Caco-2 (cell line): ENCODE results near the gene PMP22. TPM values are rescaled to one million over a fixed set of nuclear protein-coding genes. Genes with fewer than 3 reads are reported as not detected.

Experiments used
- BruUV-seq: library from RNA; stranded (reverse); fragments of 400-500 nt; replicated peaks from 2 replicates; lab custom pipeline; 2021; lab: Mats Ljungman, UMichigan
- CTCF ChIA-PET: fragments of 300-600 bp; sonication (Branson Sonifier 250); formaldehyde crosslinking; loops from one replicate; lab custom pipeline; 2022; ENCODE audit warnings: antibody characterized with exemption; lab: Charles Lee
- POLR2A ChIA-PET: fragments of 300-600 bp; sonication (Branson Sonifier 250); formaldehyde crosslinking; loops from one replicate; lab custom pipeline; 2022; ENCODE audit warnings: antibody characterized with exemption; lab: Charles Lee
- DNase-seq, 2 experiments: peaks; one replicate each; pipeline versions ENCODE4 v3.0.0 to v3.0.0-alpha.2; 2020 to 2022
- H3K27me3 ChIP-seq: replicated peaks from 2 replicates; pipeline ENCODE4 v1.6.0; 2011; ENCODE audit warnings: low read length; ENCODE audit not compliant: control insufficient read depth, insufficient read depth
- H3K36me3 ChIP-seq: 2 replicates; pipeline ENCODE4 v1.5.1; 2011; ENCODE audit warnings: low read length; ENCODE audit not compliant: control insufficient read depth, insufficient read depth
- H3K4me1 ChIP-seq: fragments of 250-450 bp; sonication (Bioruptor Pico); 2 replicates; pipeline ENCODE4 v1.5.1; 2020; ENCODE audit warnings: mild to moderate bottlenecking
- H3K4me3 ChIP-seq: 2 replicates; pipeline ENCODE4 v1.5.1; 2011; ENCODE audit warnings: low read depth, mild to moderate bottlenecking, control low read depth, low read length
- H3K9me3 ChIP-seq: fragments of 250-450 bp; sonication (Bioruptor Pico); 2 replicates; pipeline ENCODE4 v1.5.1; 2020; ENCODE audit warnings: mild to moderate bottlenecking, moderate library complexity
- H3K27ac Mint-ChIP-seq: one replicate; pipeline ENCODE4 v1.8.0; 2022; ENCODE audit warnings: mixed read lengths; ENCODE audit not compliant: unreplicated experiment
- H3K27me3 Mint-ChIP-seq: one replicate; pipeline ENCODE4 v1.8.0; 2022; ENCODE audit warnings: mixed read lengths; ENCODE audit not compliant: insufficient read depth, unreplicated experiment
- H3K36me3 Mint-ChIP-seq: one replicate; pipeline ENCODE4 v1.8.0; 2022; ENCODE audit warnings: mild to moderate bottlenecking, mixed read lengths; ENCODE audit not compliant: insufficient read depth, unreplicated experiment
- H3K4me1 Mint-ChIP-seq: one replicate; pipeline ENCODE4 v1.8.0; 2022; ENCODE audit warnings: low read depth, mixed read lengths; ENCODE audit not compliant: unreplicated experiment
- H3K4me3 Mint-ChIP-seq: one replicate; pipeline ENCODE4 v1.8.0; 2022; ENCODE audit warnings: mild to moderate bottlenecking, moderate library complexity, mixed read lengths; ENCODE audit not compliant: unreplicated experiment
- H3K9me3 Mint-ChIP-seq: one replicate; pipeline ENCODE4 v1.8.0; 2022; ENCODE audit warnings: mixed read lengths; ENCODE audit not compliant: unreplicated experiment
- CTCF ChIP-seq, 2 experiments: fragments of 200-600 bp in 1 of 2; IDR thresholded peaks; 1 replicate in 1 of 2; 2 replicates in 1 of 2; pipeline versions ENCODE4 v1.5.1 to v1.8.0; 2011 to 2022; ENCODE audit warnings: antibody characterized with exemption in 1 of 2, control low read depth in 1 of 2, inconsistent platforms in 1 of 2, low read depth in 1 of 2, low read length in 1 of 2, mild to moderate bottlenecking in 1 of 2, moderate library complexity in 1 of 2; ENCODE audit not compliant: insufficient read depth in 1 of 2, severe bottlenecking in 1 of 2, unreplicated experiment in 1 of 2
- intact Hi-C: fragments of 100-400 bp; cut with micrococcal nuclease; formaldehyde crosslinking; loops from one replicate; pipeline ENCODE4 v1.10.0; 2022; ENCODE audit not compliant: unreplicated experiment
- total RNA-seq: library from RNA; stranded (reverse); gene quantifications from 2 replicates; pipeline ENCODE4 v1.2.3, GENCODE V29; 2022

The PMP22 gene
- total RNA-seq, 1 experiment from 2014 or later, result 7.3 TPM

- Mint-ChIP-seq H3K4me3 (no peak overlapping the region), H3K27ac (no peak overlapping the region), H3K9me3 (no peaks in the 10 kb centered on the region), H3K27me3 (no peaks in the 10 kb centered on the region), H3K36me3 (no peaks in the 10 kb centered on the region), H3K4me1 (no peaks in the 10 kb centered on the region)
- no peak for DNase-seq
- POLR2A ChIA-PET, result no interaction called here
- Histone ChIP-seq H3K36me3 (no peaks in the 10 kb centered on the region), H3K9me3 (no peaks in the 10 kb centered on the region), H3K4me1 (no peaks in the 10 kb centered on the region), H3K27me3 (no peaks in the 10 kb centered on the region), H3K4me3 (no peak overlapping the region)
- CTCF ChIA-PET, result no interaction called here
- TF ChIP-seq CTCF (IDR thresholded peaks at IDR 0.05; ENCODE audit: insufficient read depth in 1 of 2, low read depth in 1 of 2, low read length in 1 of 2, severe bottlenecking in 1 of 2, unreplicated experiment in 1 of 2), result no peak
- BruUV-seq, result no TSS peak
- intact Hi-C loops, result no loop called here
Measured at GRCh38 chr17:15271741-15272140, 6.6 kb upstream of the PMP22 start.

DNA sequence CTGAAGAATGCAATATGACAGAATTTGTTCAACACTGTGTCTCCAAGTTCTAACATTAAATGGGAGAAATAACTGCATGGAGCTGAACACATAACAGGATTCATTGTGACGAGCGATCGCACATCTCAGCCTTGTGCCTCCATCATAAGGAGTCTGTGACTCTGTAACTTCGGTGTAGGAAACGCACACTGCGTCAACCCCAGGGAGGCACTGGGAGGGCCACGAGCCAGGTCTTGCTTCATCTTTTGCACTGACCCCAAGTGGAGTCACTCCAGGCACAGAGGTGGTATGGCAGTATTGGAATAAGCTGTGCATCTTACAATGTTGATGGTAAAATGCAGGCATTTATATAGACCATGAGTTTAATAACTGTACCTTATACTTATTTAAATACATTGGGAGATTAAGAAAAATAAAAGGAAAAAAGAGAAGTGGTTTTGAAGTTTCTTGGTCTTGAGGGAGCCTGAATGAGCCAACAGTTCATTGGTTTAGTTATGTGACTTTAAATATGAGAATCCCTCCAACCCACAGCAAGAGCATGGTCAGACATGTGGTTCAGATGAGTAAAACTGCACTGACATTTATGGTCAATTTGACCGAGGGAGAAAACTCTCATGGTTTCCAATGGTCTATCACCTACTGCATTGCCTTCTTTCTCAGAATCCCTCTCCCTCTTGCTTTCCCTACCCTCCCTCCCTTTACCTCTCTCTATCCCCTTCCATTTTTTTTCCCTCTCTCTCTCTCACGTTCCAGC, 5.7 kb upstream of the PMP22 start:
- Histone ChIP-seq H3K27me3 (no peaks in the 10 kb centered on the region), H3K4me1 (no peaks in the 10 kb centered on the region), H3K9me3 (no peaks in the 10 kb centered on the region), H3K36me3 (no peaks in the 10 kb centered on the region), H3K4me3 (no peak overlapping the region)
- no peaks in the 10 kb centered on the region for H3K36me3 Mint-ChIP-seq
- BruUV-seq, result no TSS peak
- H3K4me1 Mint-ChIP-seq, result no peaks in the 10 kb centered on the region
- no peaks in the 10 kb centered on the region for H3K9me3 Mint-ChIP-seq
- no peak overlapping the region for H3K27ac Mint-ChIP-seq
- no peak for DNase-seq
- ChIA-PET CTCF (no interaction called here), POLR2A (no interaction called here)
- TF ChIP-seq CTCF (IDR thresholded peaks at IDR 0.05; ENCODE audit: insufficient read depth in 1 of 2, low read depth in 1 of 2, low read length in 1 of 2, severe bottlenecking in 1 of 2, unreplicated experiment in 1 of 2), result no peak
- intact Hi-C loops, result no loop called here
- no peaks in the 10 kb centered on the region for H3K27me3 Mint-ChIP-seq
- H3K4me3 Mint-ChIP-seq, result no peak overlapping the region

- H3K9me3 ChIP-seq, result no peaks in the 10 kb centered on the region
- intact Hi-C loops, result no loop called here
- Mint-ChIP-seq H3K4me1 (no peaks in the 10 kb centered on the region), H3K27me3 (no peaks in the 10 kb centered on the region), H3K4me3 (no peak overlapping the region), H3K27ac (no peak overlapping the region), H3K9me3 (no peaks in the 10 kb centered on the region), H3K36me3 (no peaks in the 10 kb centered on the region)
- DNase-seq, result no peak
- H3K4me3 ChIP-seq, result no peak overlapping the region
- ChIA-PET POLR2A (no interaction called here), CTCF (no interaction called here)
- TF ChIP-seq CTCF (IDR thresholded peaks at IDR 0.05; ENCODE audit: insufficient read depth in 1 of 2, low read depth in 1 of 2, low read length in 1 of 2, severe bottlenecking in 1 of 2, unreplicated experiment in 1 of 2), result no peak
- no peaks in the 10 kb centered on the region for H3K4me1 ChIP-seq
- no peaks in the 10 kb centered on the region for H3K36me3 ChIP-seq
- no TSS peak for BruUV-seq
- no peaks in the 10 kb centered on the region for H3K27me3 ChIP-seq
Measured at GRCh38 chr17:15269780-15270089, 4.6 kb upstream of the PMP22 start.
